Measurements from ENCODE around the gene TAL1. TPM values are rescaled to one million over a fixed set of nuclear protein-coding genes. Genes with fewer than 3 reads are reported as not detected.
A peak's percentile ranks its signal among the peaks of the same experiment; 100 is the strongest.

The TAL1 gene
- total and polyA plus RNA-seq, 4 donors, result 6.4 to 9.6 (median 9.0) TPM

GRCh38 chr1:47180603-47181094 lies 51.4 kb downstream of the TAL1 start:
- Histone ChIP-seq H3K4me1 (ENCODE audit: control insufficient read depth in 5 of 5, insufficient read depth in 5 of 5, low read length in 5 of 5) (peaks cover 0 to 12% (median 6%) of the 10 kb centered on the region in 5 donors), H3K9ac (ENCODE audit: insufficient read depth in 1 of 2, low read length in 2 of 2) (no peak overlapping the region), H3K27me3 (ENCODE audit: control insufficient read depth in 3 of 3, insufficient read depth in 3 of 3, low read length in 2 of 3) (no peaks in the 10 kb centered on the region), H3K36me3 (ENCODE audit: control insufficient read depth in 4 of 4, insufficient read depth in 4 of 4, low read length in 4 of 4) (no peaks in the 10 kb centered on the region), H3K9me3 (ENCODE audit: control insufficient read depth in 4 of 4, insufficient read depth in 3 of 4, low read length in 3 of 4) (no peaks in the 10 kb centered on the region), H3K4me3 (no peak overlapping the region), H3K27ac (ENCODE audit: low read depth in 1 of 2, low read length in 1 of 2) (no peak overlapping the region)
- TF ChIP-seq, protein P1, sequence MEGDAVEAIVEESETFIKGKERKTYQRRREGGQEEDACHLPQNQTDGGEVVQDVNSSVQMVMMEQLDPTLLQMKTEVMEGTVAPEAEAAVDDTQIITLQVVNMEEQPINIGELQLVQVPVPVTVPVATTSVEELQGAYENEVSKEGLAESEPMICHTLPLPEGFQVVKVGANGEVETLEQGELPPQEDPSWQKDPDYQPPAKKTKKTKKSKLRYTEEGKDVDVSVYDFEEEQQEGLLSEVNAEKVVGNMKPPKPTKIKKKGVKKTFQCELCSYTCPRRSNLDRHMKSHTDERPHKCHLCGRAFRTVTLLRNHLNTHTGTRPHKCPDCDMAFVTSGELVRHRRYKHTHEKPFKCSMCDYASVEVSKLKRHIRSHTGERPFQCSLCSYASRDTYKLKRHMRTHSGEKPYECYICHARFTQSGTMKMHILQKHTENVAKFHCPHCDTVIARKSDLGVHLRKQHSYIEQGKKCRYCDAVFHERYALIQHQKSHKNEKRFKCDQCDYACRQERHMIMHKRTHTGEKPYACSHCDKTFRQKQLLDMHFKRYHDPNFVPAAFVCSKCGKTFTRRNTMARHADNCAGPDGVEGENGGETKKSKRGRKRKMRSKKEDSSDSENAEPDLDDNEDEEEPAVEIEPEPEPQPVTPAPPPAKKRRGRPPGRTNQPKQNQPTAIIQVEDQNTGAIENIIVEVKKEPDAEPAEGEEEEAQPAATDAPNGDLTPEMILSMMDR (IDR thresholded peaks at IDR 0.05; ENCODE audit: control extremely low read depth, extremely low read depth), result no peak
- DNase-seq, result peak in 1 of 3 donors; percentile 11
- ATAC-seq (ENCODE audit: insufficient read depth, low FRiP score), result no peak
- WGBS, 2 donors, result 50 to 65% methylated on average over 3 of the region's 3 CpGs

DNA sequence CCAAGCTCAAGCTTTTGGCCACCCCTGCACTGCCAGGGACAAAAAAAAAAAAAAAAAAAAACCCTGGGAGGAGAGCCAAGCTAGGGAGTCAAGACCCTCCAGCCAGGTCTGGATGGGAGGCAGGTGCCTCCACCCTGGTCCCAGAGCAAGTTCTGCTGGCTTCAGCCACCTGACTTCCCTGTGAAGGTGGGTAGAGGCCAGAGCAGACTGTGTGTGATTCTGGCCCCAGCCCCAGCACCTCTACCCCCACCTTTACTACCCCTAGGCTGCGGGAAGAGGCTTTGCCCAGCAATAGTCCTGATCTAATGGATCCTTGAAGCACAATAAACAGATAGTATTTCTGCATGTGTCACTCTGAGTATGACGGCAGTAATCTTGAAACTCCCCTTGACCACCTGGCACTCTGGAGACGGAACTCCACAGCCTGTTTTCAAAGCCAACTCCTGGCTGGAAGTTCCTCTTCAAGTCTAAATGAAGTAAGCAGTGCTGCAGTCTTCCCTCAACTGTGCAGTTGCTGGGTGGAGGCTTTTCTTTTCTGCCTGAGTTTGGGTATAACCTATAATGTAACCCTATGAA lies 51.9 kb downstream of the TAL1 start:
- ATAC-seq (ENCODE audit: insufficient read depth, low FRiP score) (no peak), DNase-seq (no peak)
- no peak overlapping the region for H3K4me3 ChIP-seq
- H3K4me1 ChIP-seq (ENCODE audit: control insufficient read depth in 5 of 5, insufficient read depth in 5 of 5, low read length in 5 of 5), result peaks cover 0 to 16% (median 6%) of the 10 kb centered on the region in 5 donors
- WGBS, 2 donors, result 60 to 68% methylated on average over 3 of the region's 3 CpGs
- H3K9me3 ChIP-seq (ENCODE audit: control insufficient read depth in 4 of 4, insufficient read depth in 3 of 4, low read length in 3 of 4), result no peaks in the 10 kb centered on the region
- no peak overlapping the region for H3K27ac ChIP-seq (ENCODE audit: low read depth in 1 of 2, low read length in 1 of 2)
- H3K36me3 ChIP-seq (ENCODE audit: control insufficient read depth in 4 of 4, insufficient read depth in 4 of 4, low read length in 4 of 4), result no peaks in the 10 kb centered on the region
- no peak overlapping the region for H3K9ac ChIP-seq (ENCODE audit: insufficient read depth in 1 of 2, low read length in 2 of 2)
- TF ChIP-seq, protein P1 (IDR thresholded peaks at IDR 0.05; ENCODE audit: control extremely low read depth, extremely low read depth), result no peak
- no peaks in the 10 kb centered on the region for H3K27me3 ChIP-seq (ENCODE audit: control insufficient read depth in 3 of 3, insufficient read depth in 3 of 3, low read length in 2 of 3)

GRCh38 chr1:47179017-47179987 lies 52.7 kb downstream of the TAL1 start:
- no peaks in the 10 kb centered on the region for H3K9me3 ChIP-seq (ENCODE audit: control insufficient read depth in 4 of 4, insufficient read depth in 3 of 4, low read length in 3 of 4)
- H3K4me1 ChIP-seq (ENCODE audit: control insufficient read depth in 5 of 5, insufficient read depth in 5 of 5, low read length in 5 of 5), result peaks cover 0 to 24% (median 6%) of the 10 kb centered on the region in 5 donors
- DNase-seq (peak; percentile 97), ATAC-seq (ENCODE audit: insufficient read depth, low FRiP score) (peak; percentile 78)
- TF ChIP-seq, protein P1 (IDR thresholded peaks at IDR 0.05; ENCODE audit: control extremely low read depth, extremely low read depth), result peak; percentile 91
- no peaks in the 10 kb centered on the region for H3K27me3 ChIP-seq (ENCODE audit: control insufficient read depth in 3 of 3, insufficient read depth in 3 of 3, low read length in 2 of 3)
- H3K4me3 ChIP-seq, result no peak overlapping the region
- H3K27ac ChIP-seq (ENCODE audit: low read depth in 1 of 2, low read length in 1 of 2), result peak overlapping the region in 1 of 2 donors; percentile 64
- peak overlapping the region in 1 of 2 donors; percentile 67 for H3K9ac ChIP-seq (ENCODE audit: insufficient read depth in 1 of 2, low read length in 2 of 2)
- no peaks in the 10 kb centered on the region for H3K36me3 ChIP-seq (ENCODE audit: control insufficient read depth in 4 of 4, insufficient read depth in 4 of 4, low read length in 4 of 4)
- WGBS, 2 donors, result 5 to 11% methylated on average over 30 of the region's 30 CpGs
